ENCODE measurements around the gene USP35. TPM values are rescaled to one million over a fixed set of nuclear protein-coding genes. Genes with fewer than 3 reads are reported as not detected.
A peak's percentile ranks its signal among the peaks of the same experiment; 100 is the strongest.

USP35 gene
- total RNA-seq, result 10 to 100 TPM; 13.4 to 13.5 TPM

- peaks cover 10% of the 10 kb centered on the region for H3K36me3 Mint-ChIP-seq
- H3K4me3 Mint-ChIP-seq, result peak within 1 kb of the TSS; percentile 100
- peak within 1 kb of the TSS; percentile 94 for H3K27ac Mint-ChIP-seq
- no peaks in the 10 kb centered on the region for H3K9me3 Mint-ChIP-seq
- H3K27me3 Mint-ChIP-seq, result no peaks in the 10 kb centered on the region
- ATAC-seq (ENCODE audit: low read depth), result peak; percentile 93
- H3K4me1 Mint-ChIP-seq, result peaks cover 41% of the 10 kb centered on the region
- peak; percentile 92 for DNase-seq
- POLR2A ChIA-PET, result interaction anchor here (0.6 to 3.9 kb wide), 9 partner anchors 13 to 541 kb away, joined by 3 to 43 read pairs (median 4); partner anchors contain the start of genes ALG8 and INTS4
These were observed at the start of gene USP35, which contains the start of gene KCTD21 for GRCh38 chr11:78188286-78189173. USP35 (plus strand) TSS chr11:78188919; CDS start chr11:78196246, 7,327 bp downstream. KCTD21 (minus strand) TSS chr11:78188626; CDS start chr11:78174554, 14,072 bp downstream.

- H3K4me3 Mint-ChIP-seq, result peak within 1 kb of the TSS; percentile 93
- peaks cover 39% of the 10 kb centered on the region for H3K36me3 Mint-ChIP-seq
- H3K27ac Mint-ChIP-seq, result peak within 1 kb of the TSS; percentile 92
- peaks cover under 1% of the 10 kb centered on the region for H3K9me3 Mint-ChIP-seq
- POLR2A ChIA-PET, result interaction anchor here (0.8 to 3.0 kb wide), 10 partner anchors 38 to 435 kb away, joined by 3 to 29 read pairs (median 4); partner anchors contain the start of genes GAB2, INTS4, KCTD21 and NARS2
- no peaks in the 10 kb centered on the region for H3K27me3 Mint-ChIP-seq
- DNase-seq, result peak; percentile 95
- ATAC-seq (ENCODE audit: low read depth), result peak; percentile 98
- H3K4me1 Mint-ChIP-seq, result peaks cover 44% of the 10 kb centered on the region
These were observed 49.0 kb upstream of the USP35 start, which contains the start of gene ALG8 for GRCh38 chr11:78139422-78140391. ALG8 (minus strand) TSS chr11:78139626; CDS start chr11:78139588, 38 bp downstream.

- Mint-ChIP-seq H3K9me3 (no peaks in the 10 kb centered on the region), H3K36me3 (peaks cover 35% of the 10 kb centered on the region), H3K27ac (peak overlapping the region; percentile 50), H3K27me3 (no peaks in the 10 kb centered on the region), H3K4me3 (peak overlapping the region; percentile 64), H3K4me1 (peaks cover 44% of the 10 kb centered on the region)
- POLR2A ChIA-PET, result interaction anchor here (0.6 to 3.0 kb wide), 4 partner anchors 24 to 321 kb away, joined by 4 to 29 read pairs (median 12); partner anchors contain the start of gene NDUFC2
- no peak for DNase-seq
- ATAC-seq (ENCODE audit: low read depth), result no peak
These were observed 48.2 kb upstream of the USP35 start for GRCh38 chr11:78140392-78141077.

GRCh38 chr11:78145511-78146025 is 43.2 kb upstream of the USP35 start:
- H3K27ac Mint-ChIP-seq, result no peak overlapping the region

GRCh38 chr11:78147807-78148206 is 40.9 kb upstream of the USP35 start:
- no peaks in the 10 kb centered on the region for H3K9me3 Mint-ChIP-seq

More at GRCh38 chr11:78145511-78146025, 43.2 kb upstream of the USP35 start:
- DNase-seq (no peak), ATAC-seq (ENCODE audit: low read depth) (no peak)
- Mint-ChIP-seq H3K4me1 (peaks cover 17% of the 10 kb centered on the region), H3K4me3 (no peak overlapping the region), H3K27me3 (no peaks in the 10 kb centered on the region), H3K9me3 (no peaks in the 10 kb centered on the region), H3K36me3 (peaks cover 11% of the 10 kb centered on the region)
- POLR2A ChIA-PET, result no interaction called here

GRCh38 chr11:78149646-78150045 is 39.1 kb upstream of the USP35 start:
- Mint-ChIP-seq H3K9me3 (no peaks in the 10 kb centered on the region), H3K36me3 (peaks cover 2% of the 10 kb centered on the region), H3K4me3 (no peak overlapping the region), H3K27me3 (no peaks in the 10 kb centered on the region), H3K27ac (no peak overlapping the region), H3K4me1 (no peaks in the 10 kb centered on the region)
- POLR2A ChIA-PET, result interaction anchor here (0.7 kb wide), 1 partner anchor 338 kb away, joined by 4 read pairs; no protein-coding TSS in a partner anchor
- DNase-seq (no peak), ATAC-seq (ENCODE audit: low read depth) (no peak)

More at GRCh38 chr11:78147807-78148206, 40.9 kb upstream of the USP35 start:
- Mint-ChIP-seq H3K4me1 (peaks cover 5% of the 10 kb centered on the region), H3K27me3 (no peaks in the 10 kb centered on the region), H3K27ac (no peak overlapping the region), H3K4me3 (no peak overlapping the region), H3K36me3 (peaks cover 6% of the 10 kb centered on the region)
- ATAC-seq (ENCODE audit: low read depth) (no peak), DNase-seq (no peak)
- POLR2A ChIA-PET, result interaction anchor here (0.7 kb wide), 1 partner anchor 123 kb away, joined by 4 read pairs; no protein-coding TSS in a partner anchor

- POLR2A ChIA-PET, result no interaction called here
- Mint-ChIP-seq H3K4me3 (no peak overlapping the region), H3K9me3 (no peaks in the 10 kb centered on the region), H3K4me1 (no peaks in the 10 kb centered on the region), H3K36me3 (peaks cover 2% of the 10 kb centered on the region), H3K27ac (no peak overlapping the region), H3K27me3 (no peaks in the 10 kb centered on the region)
- ATAC-seq (ENCODE audit: low read depth) (no peak), DNase-seq (no peak)
These were observed 38.4 kb upstream of the USP35 start for GRCh38 chr11:78150346-78150745.

- POLR2A ChIA-PET, result no interaction called here
- peaks cover 2% of the 10 kb centered on the region for H3K36me3 Mint-ChIP-seq
- H3K4me1 Mint-ChIP-seq, result no peaks in the 10 kb centered on the region
- DNase-seq (no peak), ATAC-seq (ENCODE audit: low read depth) (no peak)
- H3K27me3 Mint-ChIP-seq, result no peaks in the 10 kb centered on the region
- no peak overlapping the region for H3K4me3 Mint-ChIP-seq
- no peaks in the 10 kb centered on the region for H3K9me3 Mint-ChIP-seq
- H3K27ac Mint-ChIP-seq, result no peak overlapping the region
These were observed 38.0 kb upstream of the USP35 start for GRCh38 chr11:78150754-78151153.

- H3K4me1 Mint-ChIP-seq, result no peaks in the 10 kb centered on the region
- ATAC-seq (ENCODE audit: low read depth), result no peak
- H3K4me3 Mint-ChIP-seq, result no peak overlapping the region
- POLR2A ChIA-PET, result no interaction called here
- peaks cover 2% of the 10 kb centered on the region for H3K36me3 Mint-ChIP-seq
- no peaks in the 10 kb centered on the region for H3K27me3 Mint-ChIP-seq
- no peak overlapping the region for H3K27ac Mint-ChIP-seq
- DNase-seq, result no peak
- no peaks in the 10 kb centered on the region for H3K9me3 Mint-ChIP-seq
These were observed 36.9 kb upstream of the USP35 start for GRCh38 chr11:78151804-78152203.

GRCh38 chr11:78156127-78156844 is 32.4 kb upstream of the USP35 start:
- Mint-ChIP-seq H3K27me3 (no peaks in the 10 kb centered on the region), H3K4me1 (no peaks in the 10 kb centered on the region), H3K27ac (no peak overlapping the region), H3K36me3 (peaks cover 2% of the 10 kb centered on the region), H3K4me3 (no peak overlapping the region), H3K9me3 (no peaks in the 10 kb centered on the region)
- DNase-seq (no peak), ATAC-seq (ENCODE audit: low read depth) (no peak)
- POLR2A ChIA-PET, result no interaction called here

GRCh38 chr11:78158987-78159652 is 29.6 kb upstream of the USP35 start:
- no peaks in the 10 kb centered on the region for H3K4me1 Mint-ChIP-seq
- POLR2A ChIA-PET, result no interaction called here
- H3K36me3 Mint-ChIP-seq, result no peaks in the 10 kb centered on the region
- no peak overlapping the region for H3K4me3 Mint-ChIP-seq
- DNase-seq, result no peak
- H3K27ac Mint-ChIP-seq, result no peak overlapping the region
- H3K27me3 Mint-ChIP-seq, result no peaks in the 10 kb centered on the region
- no peak for ATAC-seq (ENCODE audit: low read depth)
- no peaks in the 10 kb centered on the region for H3K9me3 Mint-ChIP-seq
